GM18508 (cell line): Measurements from ENCODE around the gene IL17RA.

Source experiments
- ATAC-seq: cut with Tn5 transposase; IDR thresholded peaks from one replicate; pipeline ENCODE4 v1.9.1; 2021; ENCODE audit warnings: moderate number of reproducible peaks; ENCODE audit not compliant: insufficient read depth, unreplicated experiment

The IL17RA gene

DNA sequence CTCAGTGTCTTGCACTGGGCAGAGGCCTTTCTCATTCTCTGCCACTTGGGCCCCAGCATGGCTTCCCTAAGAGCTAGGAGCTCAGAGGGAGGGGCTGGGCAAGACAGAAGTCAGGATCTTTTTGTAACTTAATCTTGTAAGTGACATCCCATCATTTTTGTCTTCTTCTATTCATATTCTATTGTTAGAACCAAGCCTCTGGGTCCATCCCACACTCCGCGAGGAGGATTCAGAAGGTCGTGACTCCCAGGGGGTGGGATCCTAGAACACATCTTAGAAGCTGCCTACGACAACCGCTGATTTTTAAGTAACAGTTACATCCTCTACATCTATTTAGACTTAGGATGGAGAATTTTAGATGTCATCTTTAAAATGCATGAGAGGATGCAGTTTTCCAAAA lies 1.5 kb upstream of the IL17RA start:
- ATAC-seq, result no peak

DNA sequence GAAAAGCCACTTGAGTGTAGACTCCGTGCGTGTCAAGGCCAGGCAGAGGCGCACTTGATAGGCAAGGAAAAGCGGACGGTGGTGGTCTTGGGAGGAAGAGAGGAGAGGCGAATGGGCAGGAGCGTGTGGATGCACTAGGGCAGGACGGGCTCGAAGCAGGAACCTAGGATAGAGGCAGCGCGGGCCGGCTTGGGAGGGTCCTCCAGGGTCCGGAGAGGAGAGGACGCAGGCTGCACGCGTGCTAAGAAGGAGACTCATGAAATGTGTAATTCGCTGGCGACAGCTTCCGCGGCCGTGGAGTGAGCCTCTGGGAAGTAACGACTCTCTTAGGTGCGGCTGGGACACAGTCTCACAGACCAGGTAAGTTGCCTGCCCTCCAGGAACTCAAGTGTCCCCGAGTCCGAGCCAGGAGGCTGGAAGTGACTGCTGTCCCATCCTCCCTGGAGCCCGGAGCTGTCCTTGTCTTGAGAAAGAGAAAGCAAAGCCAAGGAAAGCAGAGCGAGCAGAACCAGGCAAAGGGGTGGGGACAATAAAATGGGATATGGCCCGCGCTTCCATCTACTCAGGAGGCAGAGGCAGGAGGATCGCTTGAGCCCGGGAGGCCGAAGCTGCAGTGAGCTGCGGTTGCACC lies 874 bp upstream of the IL17RA start:
- ATAC-seq, result no peak

- no peak for ATAC-seq
These were observed 729 bp downstream of the IL17RA start for GRCh38 chr22:17085277-17086181.

DNA sequence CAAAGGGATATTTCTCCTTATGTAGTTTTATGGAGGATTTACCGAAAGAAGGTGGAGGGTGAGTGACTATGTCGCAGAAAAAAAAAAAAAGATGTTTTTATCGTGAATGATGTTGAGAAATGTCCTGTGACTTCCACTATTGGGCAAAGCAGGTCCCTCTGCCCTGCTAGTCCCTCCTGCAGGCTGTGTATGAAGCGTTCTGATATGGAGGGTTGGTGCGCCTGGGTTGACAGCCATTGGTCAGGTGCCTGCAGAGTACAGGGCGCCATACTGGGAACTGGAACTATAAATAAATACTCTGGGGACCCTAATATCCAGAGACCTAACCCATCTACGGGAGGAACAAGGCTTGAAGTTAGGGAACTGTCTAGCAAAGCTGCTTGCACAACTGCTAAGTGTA lies 1.5 kb downstream of the IL17RA start:
- no peak for ATAC-seq

- no peak for ATAC-seq
These were observed 2.1 kb downstream of the IL17RA start for GRCh38 chr22:17086788-17087497.

- ATAC-seq, result peak; percentile 48
These were observed 2.8 kb downstream of the IL17RA start for GRCh38 chr22:17087498-17088131.

- ATAC-seq, result no peak
These were observed 5.8 kb downstream of the IL17RA start for GRCh38 chr22:17090550-17090949.

GRCh38 chr22:17091851-17092250 lies 7.1 kb downstream of the IL17RA start:
- ATAC-seq, result no peak

DNA sequence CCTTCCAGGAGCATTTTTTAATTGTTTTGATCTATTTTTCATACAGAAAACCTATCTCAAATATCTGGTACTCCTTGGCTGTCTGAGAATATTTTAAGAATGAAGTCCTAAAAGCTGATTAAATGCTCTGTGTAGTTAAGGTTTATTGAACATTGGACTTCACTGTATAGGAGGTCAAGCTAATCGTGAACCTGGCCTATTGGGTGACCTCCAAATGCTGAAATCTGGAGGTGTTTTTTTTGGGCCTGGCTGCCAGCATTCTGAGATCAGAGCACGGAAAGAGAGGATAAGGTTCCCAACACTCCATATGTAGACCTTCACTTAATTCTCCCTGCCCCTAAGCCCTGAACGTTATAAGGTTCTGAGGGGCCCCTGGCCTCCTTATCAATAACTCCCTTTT lies 8.3 kb downstream of the IL17RA start:
- ATAC-seq, result no peak

DNA sequence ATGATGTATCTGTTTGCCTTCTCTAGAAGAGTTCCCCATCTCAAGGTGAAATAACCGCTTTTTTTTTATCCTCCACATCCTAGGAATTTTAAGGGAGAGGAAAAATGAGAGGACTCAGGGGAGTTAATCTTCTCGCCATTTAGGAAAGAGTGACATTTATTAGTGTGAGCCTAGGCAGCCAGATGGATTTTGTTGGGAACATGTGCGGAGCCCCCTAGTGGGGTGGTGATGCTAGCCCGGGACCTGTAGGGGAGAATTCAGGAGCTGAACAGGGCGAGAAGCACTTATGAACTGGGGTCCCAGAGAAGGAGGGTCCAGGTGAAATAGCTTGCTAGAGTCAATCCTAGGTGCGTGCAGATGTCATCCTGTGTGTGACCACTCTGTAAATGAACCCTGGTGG lies 10.7 kb downstream of the IL17RA start:
- no peak for ATAC-seq

DNA sequence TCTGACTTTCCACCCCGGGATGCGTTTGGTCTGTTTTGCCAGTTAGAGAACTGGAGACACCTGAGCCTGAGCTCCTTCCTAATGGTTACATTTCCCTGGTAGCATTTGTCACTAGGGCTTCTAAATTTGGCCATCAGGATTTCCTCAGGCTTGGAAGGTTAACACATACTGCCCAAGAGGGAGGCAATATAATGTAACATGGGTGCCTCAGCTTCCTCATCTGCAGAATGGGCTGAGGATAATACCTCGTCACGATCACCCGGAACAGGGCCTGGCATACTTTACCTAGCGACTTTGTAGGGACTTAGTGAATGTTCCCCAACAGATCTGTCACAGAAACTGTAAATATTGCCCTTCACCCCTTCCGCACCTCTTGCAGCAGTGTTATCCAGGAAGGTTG lies 11.3 kb downstream of the IL17RA start:
- ATAC-seq, result no peak

- no peak for ATAC-seq
These were observed 12.3 kb downstream of the IL17RA start for GRCh38 chr22:17097062-17097461.

DNA sequence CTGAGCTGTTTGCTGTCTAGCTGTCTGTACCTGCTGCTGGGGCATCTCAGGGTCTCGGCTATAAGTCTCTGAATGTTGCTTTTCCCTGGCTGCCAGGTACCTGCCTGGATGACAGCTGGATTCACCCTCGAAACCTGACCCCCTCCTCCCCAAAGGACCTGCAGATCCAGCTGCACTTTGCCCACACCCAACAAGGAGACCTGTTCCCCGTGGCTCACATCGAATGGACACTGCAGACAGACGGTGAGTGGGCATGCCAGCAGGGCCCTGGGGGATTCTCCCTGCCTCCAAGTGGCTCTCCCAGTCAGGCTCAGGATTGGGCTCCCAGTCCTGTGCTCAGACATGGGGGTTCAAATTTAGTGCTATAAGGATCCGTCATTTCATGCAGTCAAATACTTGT lies 12.9 kb downstream of the IL17RA start:
- ATAC-seq, result no peak

GRCh38 chr22:17098379-17098819 lies 13.6 kb downstream of the IL17RA start:
- ATAC-seq, result no peak

- ATAC-seq, result no peak
These were observed 15.8 kb downstream of the IL17RA start for GRCh38 chr22:17100621-17101020.

DNA sequence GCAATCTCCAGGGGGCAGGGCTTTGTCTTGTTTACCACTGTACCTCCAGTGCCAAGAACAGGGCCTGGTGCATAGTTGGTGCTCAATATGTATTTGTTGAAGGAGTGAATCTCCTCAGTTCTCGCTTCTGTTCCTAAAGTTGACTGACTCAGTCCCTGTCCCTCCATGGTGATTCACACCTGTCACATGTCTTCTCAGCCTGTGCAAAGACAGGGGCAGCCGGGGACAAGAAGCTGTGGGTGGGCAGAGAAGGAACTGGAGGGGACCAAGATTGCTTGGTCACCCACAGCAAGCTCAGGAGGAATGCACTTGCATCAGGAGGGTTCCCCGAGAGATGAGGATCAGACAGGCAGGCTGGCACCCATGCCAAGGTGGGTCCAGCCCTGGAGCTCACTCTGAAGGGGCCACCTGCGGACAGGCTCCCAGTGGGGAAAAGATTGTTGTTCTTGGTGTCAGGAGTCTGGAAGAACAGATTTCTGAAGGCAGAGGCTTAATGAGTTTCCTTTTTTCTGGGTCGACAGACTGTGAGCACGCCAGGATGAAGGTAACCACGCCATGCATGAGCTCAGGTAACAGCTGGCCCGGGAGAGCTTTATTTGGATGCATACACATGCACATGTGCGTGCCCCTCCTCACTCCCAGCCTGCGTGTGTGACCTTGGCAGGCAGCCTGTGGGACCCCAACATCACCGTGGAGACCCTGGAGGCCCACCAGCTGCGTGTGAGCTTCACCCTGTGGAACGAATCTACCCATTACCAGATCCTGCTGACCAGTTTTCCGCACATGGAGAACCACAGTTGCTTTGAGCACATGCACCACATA lies 16.9 kb downstream of the IL17RA start:
- ATAC-seq, result no peak

DNA sequence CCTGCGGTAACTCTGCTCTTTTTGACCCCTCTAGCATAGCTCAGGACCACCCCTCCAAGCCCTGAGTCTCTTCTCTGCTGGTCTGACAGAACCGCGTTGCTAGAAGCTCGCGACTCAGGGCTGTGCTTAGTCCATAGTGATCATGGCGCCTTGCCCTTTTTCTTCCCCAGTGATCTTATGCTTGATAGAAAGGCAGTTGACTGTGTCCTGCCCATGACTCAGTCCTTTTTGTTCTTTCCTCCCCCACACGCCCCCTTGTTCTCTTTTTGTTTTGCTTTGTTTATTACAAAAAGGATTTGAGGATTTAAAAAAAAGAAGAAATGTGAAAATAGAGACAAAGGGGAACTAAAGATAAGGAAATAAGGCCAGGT lies 17.5 kb downstream of the IL17RA start:
- ATAC-seq, result no peak

GRCh38 chr22:17103351-17103750 lies 18.6 kb downstream of the IL17RA start:
- no peak for ATAC-seq

DNA sequence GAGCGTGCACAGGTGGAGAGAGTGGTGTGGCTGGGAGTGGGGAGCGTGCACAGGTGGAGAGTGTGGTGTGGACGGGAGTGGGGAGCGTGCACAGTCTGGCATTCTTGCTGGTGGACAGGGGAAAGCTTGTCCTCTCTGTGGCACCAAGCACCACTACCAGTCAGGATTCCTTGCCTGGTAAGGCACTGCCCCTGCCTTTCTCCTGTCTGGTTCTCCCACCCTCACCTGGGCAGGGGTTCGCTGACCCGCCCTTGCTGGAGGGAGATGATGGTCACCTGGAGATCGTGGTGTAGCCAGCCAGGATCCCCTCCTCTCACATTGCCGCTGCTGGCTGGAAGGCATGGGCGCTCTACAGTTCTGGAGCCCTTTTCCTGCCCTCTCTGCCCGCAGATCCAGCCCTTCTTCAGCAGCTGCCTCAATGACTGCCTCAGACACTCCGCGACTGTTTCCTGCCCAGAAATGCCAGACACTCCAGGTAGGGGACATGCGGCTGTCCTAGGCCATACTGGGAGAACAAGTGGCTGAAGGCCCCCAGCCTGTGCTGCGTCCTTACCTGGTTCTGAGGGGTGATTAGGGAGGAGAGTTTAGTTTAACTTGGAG lies 19.6 kb downstream of the IL17RA start:
- no peak for ATAC-seq
